Upper lobe of left lung (tissue), 4 donors: ENCODE measurements around the gene PBX4.

ENCODE experiments used
- POLR2A ChIP-seq, 4 donors: fragments of 450-650 bp; IDR thresholded peaks; one replicate each; pipeline ENCODE4 v1.5.1; 2016 to 2017; ENCODE audit warnings: antibody characterized with exemption in 4 of 4, mild to moderate bottlenecking in 2 of 4
- POLR2AphosphoS5 ChIP-seq, 2 donors: sonication (generic); formaldehyde crosslinking; IDR thresholded peaks; one replicate each; pipeline ENCODE4 v1.5.1; 2017; ENCODE audit warnings: antibody characterized with exemption in 2 of 2
- TF ChIP-seq, protein P1 (sequence below), 6 experiments: fragments of 450-650 bp in 4 of 6; fragments of 200-600 bp in 2 of 6; sonication (generic) in 2 of 6; IDR thresholded peaks; one replicate each; pipeline ENCODE4 v1.5.1; 2016 to 2019; ENCODE audit warnings: antibody characterized with exemption in 6 of 6

- TF ChIP-seq, protein P1, sequence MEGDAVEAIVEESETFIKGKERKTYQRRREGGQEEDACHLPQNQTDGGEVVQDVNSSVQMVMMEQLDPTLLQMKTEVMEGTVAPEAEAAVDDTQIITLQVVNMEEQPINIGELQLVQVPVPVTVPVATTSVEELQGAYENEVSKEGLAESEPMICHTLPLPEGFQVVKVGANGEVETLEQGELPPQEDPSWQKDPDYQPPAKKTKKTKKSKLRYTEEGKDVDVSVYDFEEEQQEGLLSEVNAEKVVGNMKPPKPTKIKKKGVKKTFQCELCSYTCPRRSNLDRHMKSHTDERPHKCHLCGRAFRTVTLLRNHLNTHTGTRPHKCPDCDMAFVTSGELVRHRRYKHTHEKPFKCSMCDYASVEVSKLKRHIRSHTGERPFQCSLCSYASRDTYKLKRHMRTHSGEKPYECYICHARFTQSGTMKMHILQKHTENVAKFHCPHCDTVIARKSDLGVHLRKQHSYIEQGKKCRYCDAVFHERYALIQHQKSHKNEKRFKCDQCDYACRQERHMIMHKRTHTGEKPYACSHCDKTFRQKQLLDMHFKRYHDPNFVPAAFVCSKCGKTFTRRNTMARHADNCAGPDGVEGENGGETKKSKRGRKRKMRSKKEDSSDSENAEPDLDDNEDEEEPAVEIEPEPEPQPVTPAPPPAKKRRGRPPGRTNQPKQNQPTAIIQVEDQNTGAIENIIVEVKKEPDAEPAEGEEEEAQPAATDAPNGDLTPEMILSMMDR (IDR thresholded peaks at IDR 0.05), result no peak
- no peak for TF ChIP-seq POLR2AphosphoS5 (IDR thresholded peaks at IDR 0.05)
- TF ChIP-seq POLR2A (IDR thresholded peaks at IDR 0.05), result no peak
These were observed 66.7 kb downstream of the PBX4 start for GRCh38 chr19:19551853-19552192.
